ENCODE measurements around the gene CTNS.
A peak's percentile ranks its signal among the peaks of the same experiment; 100 is the strongest.
"Not testable (repeated sequence)": the region's sequence is repeated elsewhere in the genome, so short reads cannot be mapped to it uniquely, and the experiment has no call there.

Gene CTNS

DNA sequence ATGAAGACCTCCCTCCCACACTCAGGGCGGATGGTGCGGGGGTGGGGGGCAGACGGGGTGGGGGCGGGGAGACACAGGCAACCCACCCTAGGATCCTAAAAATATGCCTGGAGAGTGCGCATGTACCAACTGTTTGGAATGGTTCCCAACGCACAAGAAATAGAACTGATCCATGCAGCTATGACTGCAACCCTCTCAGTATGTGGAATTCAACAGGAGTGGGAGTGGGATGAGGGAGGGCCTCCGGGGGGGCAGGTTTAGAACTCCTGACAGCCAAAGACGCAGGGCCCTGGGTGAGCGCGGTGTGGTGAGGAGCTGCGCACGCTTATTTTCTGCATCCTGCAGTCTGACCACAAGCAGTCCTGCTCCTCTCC is 60.5 kb downstream of the CTNS start:
- Mint-ChIP-seq H3K9me3 (ENCODE audit: low read depth) (no peaks in the 10 kb centered on the region), H3K27ac (no peak overlapping the region), H3K27me3 (no peaks in the 10 kb centered on the region), H3K4me3 (no peak overlapping the region), H3K36me3 (no peaks in the 10 kb centered on the region), H3K4me1 (ENCODE audit: low read depth) (peaks cover 19% of the 10 kb centered on the region)

DNA sequence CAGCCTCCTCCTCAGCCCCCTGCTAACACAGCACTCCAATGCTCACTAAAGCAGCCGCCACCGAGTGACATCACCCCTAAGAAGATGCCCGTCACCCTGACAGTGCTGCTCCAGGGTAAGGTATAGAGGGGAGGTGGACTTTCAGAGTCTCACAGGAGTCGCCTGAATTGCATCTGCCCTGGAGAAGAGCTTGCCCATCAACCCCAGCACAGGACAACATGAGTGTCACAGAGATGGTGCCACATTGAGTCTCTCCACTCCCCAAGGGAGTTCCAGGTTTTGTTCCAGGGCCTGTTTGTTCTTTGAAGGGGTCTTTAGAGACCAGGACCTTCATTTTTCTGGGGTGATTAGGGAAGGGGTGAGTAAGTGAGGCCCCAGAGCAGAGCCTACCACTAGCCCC is 61.6 kb downstream of the CTNS start:
- H3K4me1 Mint-ChIP-seq (ENCODE audit: low read depth) = peaks cover 15% of the 10 kb centered on the region
- no peaks in the 10 kb centered on the region for H3K9me3 Mint-ChIP-seq (ENCODE audit: low read depth)
- H3K27me3 Mint-ChIP-seq = no peaks in the 10 kb centered on the region
- H3K4me3 Mint-ChIP-seq = peak overlapping the region; percentile 60
- H3K36me3 Mint-ChIP-seq = peaks cover 2% of the 10 kb centered on the region
- H3K27ac Mint-ChIP-seq = no peak overlapping the region

DNA sequence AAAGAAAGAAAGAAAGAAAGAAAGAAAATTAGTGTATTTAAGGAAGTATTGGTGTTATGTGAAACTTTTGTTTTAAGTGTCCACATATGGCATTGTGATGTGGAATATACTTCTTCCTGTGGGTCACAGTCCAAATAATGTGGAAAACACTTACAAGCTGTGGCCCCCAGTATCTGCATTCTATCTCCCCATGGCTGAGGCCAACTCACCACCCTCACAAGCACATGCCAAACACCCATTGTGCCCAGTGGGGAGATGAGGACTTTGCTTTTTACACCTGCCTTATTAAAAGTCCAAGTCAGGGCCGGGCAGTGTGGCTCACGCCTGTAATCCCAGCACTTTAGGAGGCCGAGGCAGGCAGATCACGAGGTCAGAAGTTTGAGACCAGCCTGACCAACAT is 63.4 kb downstream of the CTNS start:
- H3K27me3 Mint-ChIP-seq = no peaks in the 10 kb centered on the region

DNA sequence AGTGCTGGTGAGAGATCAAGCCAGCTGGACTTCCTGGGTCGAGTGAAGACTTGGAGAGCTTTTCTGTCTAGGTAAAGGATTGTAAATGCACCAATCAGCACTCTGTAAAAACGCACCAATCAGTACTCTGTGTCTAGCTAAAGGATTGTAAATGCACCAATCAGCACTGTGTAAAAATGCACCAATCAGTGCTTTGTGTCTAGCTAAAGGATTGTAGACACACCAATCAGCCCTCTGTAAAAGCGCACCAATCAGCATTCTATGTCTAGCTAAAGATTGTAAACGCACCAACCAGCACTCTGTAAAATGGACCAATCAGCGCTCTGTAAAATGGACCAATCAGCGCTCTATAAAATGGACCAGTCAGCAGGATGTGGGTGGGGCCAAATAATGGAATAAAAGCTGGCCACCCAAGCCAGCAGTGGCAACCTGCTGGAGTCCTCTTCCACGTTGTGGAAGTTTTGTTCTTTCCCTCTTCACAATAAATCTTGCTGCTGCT is 65.5 kb downstream of the CTNS start:
- H3K36me3 Mint-ChIP-seq; H3K4me3 Mint-ChIP-seq; H3K9me3 Mint-ChIP-seq (ENCODE audit: low read depth); H3K27me3 Mint-ChIP-seq; H3K4me1 Mint-ChIP-seq (ENCODE audit: low read depth); H3K27ac Mint-ChIP-seq: not testable (repeated sequence)

More for the DNA sequence above, 63.4 kb downstream of the CTNS start:
- Mint-ChIP-seq H3K4me1 (ENCODE audit: low read depth) (peaks cover 4% of the 10 kb centered on the region), H3K36me3 (peaks cover 2% of the 10 kb centered on the region), H3K4me3 (no peak overlapping the region), H3K9me3 (ENCODE audit: low read depth) (no peaks in the 10 kb centered on the region), H3K27ac (no peak overlapping the region)

DNA sequence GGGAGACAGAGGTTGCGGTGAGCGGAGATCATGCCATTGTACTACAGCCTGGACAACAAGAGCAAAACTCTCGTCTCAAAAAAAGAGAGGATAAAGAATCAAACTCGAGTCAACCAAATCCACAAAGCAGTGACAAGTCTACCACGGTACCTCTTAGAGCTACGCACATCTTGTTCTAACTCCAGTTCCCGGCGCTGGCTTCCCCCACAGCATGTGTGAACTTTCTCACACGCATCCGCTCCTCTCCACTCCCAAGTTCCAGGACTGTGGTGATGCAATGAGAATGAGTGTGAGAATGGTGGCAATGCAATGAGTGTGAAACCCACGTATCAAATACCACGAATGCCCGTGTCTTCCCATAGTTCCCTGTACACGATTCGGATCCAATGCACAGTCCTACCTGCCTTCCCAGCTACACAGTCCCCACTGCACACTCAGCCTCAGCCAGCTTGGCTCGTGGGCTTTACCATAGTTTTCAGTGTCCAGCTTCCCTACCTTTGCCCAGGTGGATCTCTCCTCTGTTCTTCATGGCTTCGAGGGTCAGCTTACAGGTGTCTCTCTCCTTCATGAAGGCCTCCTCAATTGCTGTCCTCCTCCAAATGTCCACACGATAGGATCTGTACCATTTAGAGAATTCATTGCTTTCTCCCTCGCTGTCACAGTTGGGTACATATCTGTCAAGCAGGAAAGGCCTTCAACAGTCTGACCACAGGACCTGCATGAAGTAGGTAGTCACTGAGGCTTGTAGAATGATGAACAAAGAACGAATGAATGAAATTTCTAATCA is 68.6 kb downstream of the CTNS start:
- no peaks in the 10 kb centered on the region for H3K9me3 Mint-ChIP-seq (ENCODE audit: low read depth)
- H3K27ac Mint-ChIP-seq = no peak overlapping the region
- no peaks in the 10 kb centered on the region for H3K27me3 Mint-ChIP-seq
- peaks cover 2% of the 10 kb centered on the region for H3K36me3 Mint-ChIP-seq
- no peak overlapping the region for H3K4me3 Mint-ChIP-seq
- peaks cover 14% of the 10 kb centered on the region for H3K4me1 Mint-ChIP-seq (ENCODE audit: low read depth)

DNA sequence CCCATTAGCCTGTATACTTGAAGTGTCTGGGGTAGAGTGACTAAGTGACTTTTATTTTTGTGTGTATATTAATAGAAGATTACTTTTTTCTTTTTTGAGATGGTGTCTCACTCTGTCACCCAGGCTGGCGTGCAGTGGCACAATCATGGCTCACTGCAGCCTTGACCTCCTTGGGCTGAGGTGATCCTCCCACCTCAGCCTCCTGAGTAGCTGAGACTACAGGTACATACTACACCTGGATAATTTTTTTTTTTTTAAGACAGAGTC is 69.1 kb downstream of the CTNS start:
- peaks cover 17% of the 10 kb centered on the region for H3K4me1 Mint-ChIP-seq (ENCODE audit: low read depth)
- H3K4me3 Mint-ChIP-seq; H3K27ac Mint-ChIP-seq; H3K36me3 Mint-ChIP-seq; H3K27me3 Mint-ChIP-seq; H3K9me3 Mint-ChIP-seq (ENCODE audit: low read depth): not testable (repeated sequence)

DNA sequence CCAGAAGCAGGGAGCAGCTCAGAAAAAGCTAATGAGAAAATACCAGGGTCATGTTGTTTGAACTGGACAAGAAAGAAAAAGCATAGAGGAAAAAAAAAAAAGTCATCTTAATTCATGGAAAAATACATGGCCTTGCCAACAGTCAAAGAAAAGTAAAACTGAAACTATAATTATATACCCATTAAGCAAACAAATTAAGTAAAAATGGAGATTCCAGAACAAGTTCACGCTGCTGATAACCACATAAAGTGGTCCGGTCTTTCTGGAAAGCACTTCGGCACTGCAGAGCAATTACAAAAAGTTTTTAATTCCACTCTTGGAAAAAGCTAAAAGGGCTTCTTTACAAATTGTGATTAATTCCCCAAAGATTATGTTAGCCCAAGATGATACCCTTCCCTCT is 71.8 kb downstream of the CTNS start:
- Mint-ChIP-seq H3K27me3 (no peaks in the 10 kb centered on the region), H3K27ac (peak overlapping the region; percentile 41), H3K36me3 (peaks cover 8% of the 10 kb centered on the region), H3K9me3 (ENCODE audit: low read depth) (no peaks in the 10 kb centered on the region), H3K4me3 (no peak overlapping the region), H3K4me1 (ENCODE audit: low read depth) (peaks cover 40% of the 10 kb centered on the region)

DNA sequence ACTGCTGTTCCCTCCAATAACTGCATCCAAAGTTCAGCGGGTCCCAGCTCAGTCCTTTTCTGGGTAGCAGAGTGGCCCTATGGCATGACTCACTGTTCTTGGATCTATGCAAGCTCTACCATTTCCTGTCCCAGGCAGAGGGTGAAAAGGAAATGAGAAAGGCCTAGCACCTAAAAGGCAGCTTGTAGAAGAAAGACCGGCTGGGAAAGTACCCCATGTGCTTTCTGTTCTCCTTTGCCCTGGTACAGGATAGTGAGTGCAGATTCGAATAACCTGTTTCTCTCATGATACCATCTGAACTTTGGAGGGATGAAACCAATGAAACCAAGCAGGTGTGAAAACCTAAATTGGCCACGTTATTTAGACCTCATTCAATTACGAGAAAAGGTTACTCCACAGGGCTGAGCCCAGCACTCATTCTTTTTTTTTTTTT is 74.4 kb downstream of the CTNS start:
- Mint-ChIP-seq H3K4me1 (ENCODE audit: low read depth) (peaks cover 45% of the 10 kb centered on the region), H3K27ac (peak overlapping the region; percentile 76), H3K27me3 (no peaks in the 10 kb centered on the region), H3K36me3 (peaks cover 14% of the 10 kb centered on the region), H3K4me3 (peak overlapping the region; percentile 60), H3K9me3 (ENCODE audit: low read depth) (no peaks in the 10 kb centered on the region)

All from activated naive CD8-positive, alpha-beta T cell (primary cell).